HCT116 (cell line): Measurements from ENCODE around the gene KSR2. TPM values are rescaled to one million over a fixed set of nuclear protein-coding genes. Genes with fewer than 3 reads are reported as not detected.

Experiments used
- ATAC-seq: fragments of 200-7000 bp; cut with Tn5 transposase; 2 replicates; pipeline ENCODE4 v1.9.1; 2020; ENCODE audit warnings: mild to moderate bottlenecking, moderate library complexity
- BruUV-seq: library from RNA; stranded (reverse); fragments of 400-500 nt; replicated peaks from 2 replicates; lab custom pipeline; 2021; lab: Mats Ljungman, UMichigan
- CTCF ChIA-PET: fragments of 300-600 bp; sonication (Branson Sonifier 250); formaldehyde crosslinking; loops from one replicate; lab custom pipeline; 2021; ENCODE audit warnings: antibody characterized with exemption; lab: Charles Lee
- POLR2A ChIA-PET: fragments of 300-600, 350-600 bp; sonication (Branson Sonifier 250); formaldehyde crosslinking; loops from one replicate; lab custom pipeline; 2021; ENCODE audit warnings: antibody characterized with exemption; lab: Charles Lee
- RAD21 ChIA-PET, 2 experiments: fragments of 300-600 bp; sonication (Branson Sonifier 250); formaldehyde crosslinking; loops; one replicate each; lab custom pipeline; 2023; ENCODE audit warnings: low total read pairs in 2 of 2; ENCODE audit not compliant: uncharacterized antibody in 2 of 2, unreplicated experiment in 2 of 2, low non-redundant PET in 1 of 2; lab: Charles Lee
- DNase-seq: peaks from one replicate; pipeline ENCODE4 v3.0.0-alpha.2; 2010; ENCODE audit warnings: low read depth, low spot score
- H2AFZ ChIP-seq: fragments of 200-600 bp; shearing (Covaris generic), sonication (generic); 2 replicates; pipeline ENCODE4 v1.6.1; 2017; ENCODE audit warnings: low read depth, mixed run types, mixed read lengths, antibody characterized with exemption, low read length; ENCODE audit not compliant: poor library complexity, severe bottlenecking
- H3K27ac ChIP-seq: 2 replicates; pipeline ENCODE4 v1.5.1; 2012; ENCODE audit warnings: low read depth, low read length
- H3K27me3 ChIP-seq: fragments of 200-600 bp; sonication (generic); 2 replicates; pipeline ENCODE4 v1.6.1; 2016; ENCODE audit warnings: mixed run types, low read length, mixed read lengths; ENCODE audit not compliant: insufficient read depth
- H3K36me3 ChIP-seq, 2 experiments: fragments of 200-500 bp in 1 of 2; fragments of 200-600 bp in 1 of 2; sonication (Bioruptor generic) in 1 of 2; sonication (generic) in 1 of 2; 2 replicates each; pipeline versions ENCODE4 v1.5.1 to v1.6.1; 2014 to 2016; ENCODE audit warnings: low read length in 2 of 2, inconsistent platforms in 1 of 2, mixed read lengths in 1 of 2, mixed run types in 1 of 2; ENCODE audit not compliant: insufficient read depth in 2 of 2, control insufficient read depth in 1 of 2
- H3K4me1 ChIP-seq, 2 experiments: fragments of 200-600 bp in 1 of 2; sonication (generic) in 1 of 2; 2 replicates each; pipeline versions ENCODE4 v1.5.1 to v1.6.1; 2012 to 2017; ENCODE audit warnings: low read length in 2 of 2, inconsistent platforms in 1 of 2, mild to moderate bottlenecking in 1 of 2, mixed read lengths in 1 of 2, mixed run types in 1 of 2, moderate library complexity in 1 of 2; ENCODE audit not compliant: insufficient read depth in 2 of 2, control insufficient read depth in 1 of 2
- H3K4me2 ChIP-seq: fragments of 200-600 bp; sonication (generic); 2 replicates; pipeline ENCODE4 v1.6.1; 2017; ENCODE audit warnings: mixed run types, low read length, mixed read lengths
- H3K4me3 ChIP-seq, 2 experiments: fragments of 200-600 bp in 1 of 2; sonication (generic) in 1 of 2; replicated peaks in 1 of 2; 2 replicates each; pipeline ENCODE4 v1.5.1; 2011 to 2016; ENCODE audit warnings: low read length in 2 of 2, control low read depth in 1 of 2, low read depth in 1 of 2, mild to moderate bottlenecking in 1 of 2, mixed read lengths in 1 of 2, mixed run types in 1 of 2
- H3K79me2 ChIP-seq: fragments of 200-600 bp; sonication (generic); 2 replicates; pipeline ENCODE4 v1.6.1; 2017; ENCODE audit warnings: mild to moderate bottlenecking, mixed run types, low read length, moderate library complexity, mixed read lengths; ENCODE audit not compliant: insufficient read depth
- H3K9ac ChIP-seq: fragments of 200-600 bp; sonication (generic); 2 replicates; pipeline ENCODE4 v1.6.1; 2016; ENCODE audit warnings: low read length, mixed read lengths
- H3K9me2 ChIP-seq: fragments of 200-600 bp; sonication (generic), shearing (Covaris generic); 2 replicates; pipeline ENCODE4 v1.6.1; 2017; ENCODE audit warnings: mixed run types, mild to moderate bottlenecking, moderate library complexity; ENCODE audit not compliant: insufficient read depth
- H3K9me3 ChIP-seq, 2 experiments: fragments of 200-500 bp in 1 of 2; fragments of 200-600 bp in 1 of 2; sonication (Bioruptor generic) in 1 of 2; sonication (generic) in 1 of 2; 2 replicates each; pipeline ENCODE4 v1.6.1; 2014 to 2017; ENCODE audit warnings: low read length in 2 of 2, mixed read lengths in 2 of 2, inconsistent platforms in 1 of 2, low read depth in 1 of 2, mild to moderate bottlenecking in 1 of 2, mixed run types in 1 of 2, moderate library complexity in 1 of 2; ENCODE audit not compliant: control insufficient read depth in 1 of 2, insufficient read depth in 1 of 2
- H4K20me1 ChIP-seq: fragments of 200-600 bp; sonication (generic), shearing (Covaris generic); 2 replicates; pipeline ENCODE4 v1.6.1; 2017; ENCODE audit warnings: mixed run types, mild to moderate bottlenecking, moderate library complexity; ENCODE audit not compliant: insufficient read depth
- CBX3 ChIP-seq: IDR thresholded peaks from 2 replicates; pipeline ENCODE4 v1.6.1; 2012; ENCODE audit warnings: low read depth
- ELF1 ChIP-seq: IDR thresholded peaks from 2 replicates; pipeline ENCODE4 v1.6.1; 2012; ENCODE audit warnings: low read depth, borderline replicate concordance
- EZH2 ChIP-seq: fragments of 200-600 bp; sonication (generic); IDR thresholded peaks from 2 replicates; pipeline ENCODE4 v1.6.1; 2017; ENCODE audit warnings: antibody characterized with exemption, mixed run types
- EZH2phosphoT487 ChIP-seq: fragments of 200-600 bp; IDR thresholded peaks from 2 replicates; pipeline ENCODE4 v1.6.1; 2018; ENCODE audit warnings: antibody characterized with exemption, borderline replicate concordance
- FOSL1 ChIP-seq: IDR thresholded peaks from 2 replicates; pipeline ENCODE4 v1.6.1; 2012; ENCODE audit warnings: low read depth
- JUND ChIP-seq: IDR thresholded peaks from 2 replicates; pipeline ENCODE4 v1.6.1; 2012
- POLR2A ChIP-seq: IDR thresholded peaks from 2 replicates; pipeline ENCODE4 v1.7.0; 2011; ENCODE audit warnings: borderline replicate concordance; ENCODE audit not compliant: insufficient read depth, insufficient read length; ENCODE audit errors: extremely low read depth
- RAD21 ChIP-seq: IDR thresholded peaks from 2 replicates; pipeline ENCODE4 v1.6.1; 2012; ENCODE audit warnings: low read depth, mild to moderate bottlenecking
- SIN3A ChIP-seq: IDR thresholded peaks from 2 replicates; pipeline ENCODE4 v1.6.1; 2012; ENCODE audit warnings: low read depth
- SP1 ChIP-seq: IDR thresholded peaks from 2 replicates; pipeline ENCODE4 v1.6.1; 2012; ENCODE audit warnings: low read depth
- YY1 ChIP-seq: IDR thresholded peaks from 2 replicates; pipeline ENCODE4 v1.6.1; 2011; ENCODE audit warnings: low read length, low read depth, moderate library complexity, mild to moderate bottlenecking; ENCODE audit not compliant: insufficient replicate concordance; ENCODE audit errors: extremely low read depth
- intact Hi-C: fragments of 100-400 bp; cut with micrococcal nuclease; formaldehyde crosslinking; loops from 2 replicates; pipeline ENCODE4 v1.10.0; 2022
- total RNA-seq: library from RNA; stranded (reverse); gene quantifications from one replicate; pipeline ENCODE4 v1.2.1, GENCODE V29; 2021; ENCODE audit not compliant: unreplicated experiment
- TF ChIP-seq, protein P1 (sequence below): IDR thresholded peaks from 2 replicates; pipeline ENCODE4 v1.6.1; 2012
- TF ChIP-seq, protein P2 (sequence below): IDR thresholded peaks from 2 replicates; pipeline ENCODE4 v1.6.1; 2012
- TF ChIP-seq, protein P3 (sequence below), 3 experiments: fragments of 200-600 bp in 1 of 3; sonication (generic) in 1 of 3; IDR thresholded peaks in 2 of 3; conservative IDR thresholded peaks in 1 of 3; 2 replicates each; pipeline ENCODE4 v1.5.1; 2012 to 2017; ENCODE audit warnings: low read depth in 2 of 3, low read length in 2 of 3, antibody characterized with exemption in 1 of 3, borderline replicate concordance in 1 of 3, control low read depth in 1 of 3, mild to moderate bottlenecking in 1 of 3, mixed read lengths in 1 of 3, mixed run types in 1 of 3, moderate library complexity in 1 of 3; ENCODE audit not compliant: insufficient read depth in 1 of 3
- TF ChIP-seq, protein P4 (sequence below): IDR thresholded peaks from 2 replicates; pipeline ENCODE4 v1.6.1; 2012; ENCODE audit warnings: low read depth

The KSR2 gene
- total RNA-seq, 1 experiment from 2014 or later = 10.1 TPM

DNA sequence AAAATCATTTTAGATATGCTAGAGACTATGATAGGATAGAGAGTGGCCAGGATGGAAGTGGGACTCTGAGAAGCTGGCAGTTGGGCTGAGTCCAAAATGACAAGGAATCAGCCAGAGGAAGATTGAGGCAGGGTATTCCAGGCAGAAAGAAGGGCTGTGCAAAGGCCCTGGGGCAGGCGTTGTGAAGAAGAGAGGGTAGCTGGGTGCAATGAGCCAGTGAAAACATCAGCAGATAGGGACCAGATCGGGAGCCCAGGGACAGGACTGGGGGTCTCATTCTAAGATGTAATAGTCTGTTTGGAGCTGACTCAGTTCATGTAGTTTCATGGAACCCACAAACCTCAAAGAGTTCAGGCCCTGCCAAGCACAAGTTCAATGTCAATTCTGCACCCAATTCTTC is 126.6 kb downstream of the KSR2 start:
- H3K36me3 ChIP-seq = no peaks in the 10 kb centered on the region
- intact Hi-C loops = no loop called here
- no peaks in the 10 kb centered on the region for H4K20me1 ChIP-seq
- ATAC-seq (no peak), DNase-seq (no peak)
- H3K4me1 ChIP-seq = no peaks in the 10 kb centered on the region
- H3K27me3 ChIP-seq = no peaks in the 10 kb centered on the region
- CTCF ChIA-PET = no interaction called here
- BruUV-seq = no TSS peak
- TF ChIP-seq EZH2 (no peak), SP1 (no peak), YY1 (no peak), FOSL1 (no peak), POLR2A (no peak), RAD21 (no peak), CBX3 (no peak), SIN3A (no peak)
- TF ChIP-seq, protein P1, sequence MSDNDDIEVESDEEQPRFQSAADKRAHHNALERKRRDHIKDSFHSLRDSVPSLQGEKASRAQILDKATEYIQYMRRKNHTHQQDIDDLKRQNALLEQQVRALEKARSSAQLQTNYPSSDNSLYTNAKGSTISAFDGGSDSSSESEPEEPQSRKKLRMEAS = no peak
- POLR2A ChIA-PET = no interaction called here
- H3K4me2 ChIP-seq = no peak overlapping the region
- H2AFZ ChIP-seq = no peak overlapping the region
- H3K9me2 ChIP-seq = no peaks in the 10 kb centered on the region
- H3K9ac ChIP-seq = no peak overlapping the region
- H3K9me3 ChIP-seq = no peaks in the 10 kb centered on the region
- H3K4me3 ChIP-seq = no peak overlapping the region
- no peak overlapping the region for H3K27ac ChIP-seq
- RAD21 ChIA-PET = no interaction called here
- H3K79me2 ChIP-seq = no peaks in the 10 kb centered on the region

DNA sequence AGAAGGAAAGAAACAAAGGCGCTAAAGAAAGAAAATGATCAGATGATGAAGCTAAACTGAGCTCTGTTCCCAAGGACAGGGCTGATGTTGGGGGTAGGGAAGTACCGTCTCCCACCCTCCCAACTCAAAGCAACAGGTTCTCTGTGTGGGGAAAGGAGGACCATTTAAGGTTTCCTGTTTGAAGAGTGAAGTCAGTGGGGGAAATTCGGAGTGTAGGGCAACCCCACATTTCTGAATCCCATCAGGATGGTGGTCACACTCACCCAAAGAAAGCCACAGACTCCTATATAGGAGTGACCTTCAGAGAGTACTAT is 131.1 kb downstream of the KSR2 start:
- DNase-seq (no peak), ATAC-seq (peak; percentile 13; the same call in 1 of the 2 replicates)
- Histone ChIP-seq H4K20me1 (no peaks in the 10 kb centered on the region), H3K79me2 (no peaks in the 10 kb centered on the region), H3K27ac (no peak overlapping the region), H3K9me2 (no peaks in the 10 kb centered on the region), H3K4me3 (no peak overlapping the region), H3K27me3 (no peaks in the 10 kb centered on the region), H2AFZ (no peak overlapping the region), H3K36me3 (no peaks in the 10 kb centered on the region), H3K9me3 (no peaks in the 10 kb centered on the region), H3K9ac (no peak overlapping the region), H3K4me1 (peaks cover 3 to 10% of the 10 kb centered on the region in 2 experiments; a peak in 2 of 4 replicates), H3K4me2 (no peak overlapping the region)
- TF ChIP-seq ELF1 = no peak
- no peak for TF ChIP-seq EZH2phosphoT487
- no peak for TF ChIP-seq FOSL1
- TF ChIP-seq RAD21 = no peak
- TF ChIP-seq, protein P2, sequence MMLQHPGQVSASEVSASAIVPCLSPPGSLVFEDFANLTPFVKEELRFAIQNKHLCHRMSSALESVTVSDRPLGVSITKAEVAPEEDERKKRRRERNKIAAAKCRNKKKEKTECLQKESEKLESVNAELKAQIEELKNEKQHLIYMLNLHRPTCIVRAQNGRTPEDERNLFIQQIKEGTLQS = no peak
- no peak for TF ChIP-seq JUND
- TF ChIP-seq, protein P3, sequence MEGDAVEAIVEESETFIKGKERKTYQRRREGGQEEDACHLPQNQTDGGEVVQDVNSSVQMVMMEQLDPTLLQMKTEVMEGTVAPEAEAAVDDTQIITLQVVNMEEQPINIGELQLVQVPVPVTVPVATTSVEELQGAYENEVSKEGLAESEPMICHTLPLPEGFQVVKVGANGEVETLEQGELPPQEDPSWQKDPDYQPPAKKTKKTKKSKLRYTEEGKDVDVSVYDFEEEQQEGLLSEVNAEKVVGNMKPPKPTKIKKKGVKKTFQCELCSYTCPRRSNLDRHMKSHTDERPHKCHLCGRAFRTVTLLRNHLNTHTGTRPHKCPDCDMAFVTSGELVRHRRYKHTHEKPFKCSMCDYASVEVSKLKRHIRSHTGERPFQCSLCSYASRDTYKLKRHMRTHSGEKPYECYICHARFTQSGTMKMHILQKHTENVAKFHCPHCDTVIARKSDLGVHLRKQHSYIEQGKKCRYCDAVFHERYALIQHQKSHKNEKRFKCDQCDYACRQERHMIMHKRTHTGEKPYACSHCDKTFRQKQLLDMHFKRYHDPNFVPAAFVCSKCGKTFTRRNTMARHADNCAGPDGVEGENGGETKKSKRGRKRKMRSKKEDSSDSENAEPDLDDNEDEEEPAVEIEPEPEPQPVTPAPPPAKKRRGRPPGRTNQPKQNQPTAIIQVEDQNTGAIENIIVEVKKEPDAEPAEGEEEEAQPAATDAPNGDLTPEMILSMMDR (IDR thresholded peaks at IDR 0.05 in 2 of 3, conservative IDR thresholded peaks at IDR 0.05 in 1 of 3; ENCODE audit: borderline replicate concordance in 1 of 3, insufficient read depth in 1 of 3, low read depth in 2 of 3, low read length in 2 of 3) = no peak
- TF ChIP-seq YY1 = no peak
- TF ChIP-seq, protein P1 = no peak
- TF ChIP-seq, protein P4, sequence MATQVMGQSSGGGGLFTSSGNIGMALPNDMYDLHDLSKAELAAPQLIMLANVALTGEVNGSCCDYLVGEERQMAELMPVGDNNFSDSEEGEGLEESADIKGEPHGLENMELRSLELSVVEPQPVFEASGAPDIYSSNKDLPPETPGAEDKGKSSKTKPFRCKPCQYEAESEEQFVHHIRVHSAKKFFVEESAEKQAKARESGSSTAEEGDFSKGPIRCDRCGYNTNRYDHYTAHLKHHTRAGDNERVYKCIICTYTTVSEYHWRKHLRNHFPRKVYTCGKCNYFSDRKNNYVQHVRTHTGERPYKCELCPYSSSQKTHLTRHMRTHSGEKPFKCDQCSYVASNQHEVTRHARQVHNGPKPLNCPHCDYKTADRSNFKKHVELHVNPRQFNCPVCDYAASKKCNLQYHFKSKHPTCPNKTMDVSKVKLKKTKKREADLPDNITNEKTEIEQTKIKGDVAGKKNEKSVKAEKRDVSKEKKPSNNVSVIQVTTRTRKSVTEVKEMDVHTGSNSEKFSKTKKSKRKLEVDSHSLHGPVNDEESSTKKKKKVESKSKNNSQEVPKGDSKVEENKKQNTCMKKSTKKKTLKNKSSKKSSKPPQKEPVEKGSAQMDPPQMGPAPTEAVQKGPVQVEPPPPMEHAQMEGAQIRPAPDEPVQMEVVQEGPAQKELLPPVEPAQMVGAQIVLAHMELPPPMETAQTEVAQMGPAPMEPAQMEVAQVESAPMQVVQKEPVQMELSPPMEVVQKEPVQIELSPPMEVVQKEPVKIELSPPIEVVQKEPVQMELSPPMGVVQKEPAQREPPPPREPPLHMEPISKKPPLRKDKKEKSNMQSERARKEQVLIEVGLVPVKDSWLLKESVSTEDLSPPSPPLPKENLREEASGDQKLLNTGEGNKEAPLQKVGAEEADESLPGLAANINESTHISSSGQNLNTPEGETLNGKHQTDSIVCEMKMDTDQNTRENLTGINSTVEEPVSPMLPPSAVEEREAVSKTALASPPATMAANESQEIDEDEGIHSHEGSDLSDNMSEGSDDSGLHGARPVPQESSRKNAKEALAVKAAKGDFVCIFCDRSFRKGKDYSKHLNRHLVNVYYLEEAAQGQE = no peak
- TF ChIP-seq CBX3 = no peak
- no peak for TF ChIP-seq EZH2
- TF ChIP-seq SIN3A = no peak
- intact Hi-C loops = loop anchor here (1.0 to 5.0 kb wide), 6 partner anchors 165 to 682 kb away; no protein-coding TSS in a partner anchor
- ChIA-PET RAD21 (interaction anchor here (0.6 to 1.8 kb wide), 4 partner anchors 13 to 471 kb away, joined by 3 to 7 read pairs (median 4); no protein-coding TSS in a partner anchor), CTCF (interaction anchor here (0.8 to 2.4 kb wide), 22 partner anchors 8 to 627 kb away, joined by 3 to 40 read pairs (median 5); no protein-coding TSS in a partner anchor), POLR2A (no interaction called here)
- BruUV-seq = no TSS peak
